ENCODE measurements around the gene HSD3B2.

- TF ChIP-seq CTCF (IDR thresholded peaks at IDR 0.05): no peak
- no peak for TF ChIP-seq POLR2A (IDR thresholded peaks at IDR 0.05)
Measured at GRCh38 chr1:119469741-119470140, 54.8 kb downstream of the HSD3B2 start.
